ENCODE data around the gene TAPT1.
A peak's percentile ranks its signal among the peaks of the same experiment; 100 is the strongest.

Gene TAPT1

GRCh38 chr4:16248605-16249004 is 22.3 kb upstream of the TAPT1 start:
- no peak for DNase-seq (ENCODE audit: low spot score)

GRCh38 chr4:16245241-16245640 is 19.0 kb upstream of the TAPT1 start:
- no peak for DNase-seq (ENCODE audit: low spot score)

DNA sequence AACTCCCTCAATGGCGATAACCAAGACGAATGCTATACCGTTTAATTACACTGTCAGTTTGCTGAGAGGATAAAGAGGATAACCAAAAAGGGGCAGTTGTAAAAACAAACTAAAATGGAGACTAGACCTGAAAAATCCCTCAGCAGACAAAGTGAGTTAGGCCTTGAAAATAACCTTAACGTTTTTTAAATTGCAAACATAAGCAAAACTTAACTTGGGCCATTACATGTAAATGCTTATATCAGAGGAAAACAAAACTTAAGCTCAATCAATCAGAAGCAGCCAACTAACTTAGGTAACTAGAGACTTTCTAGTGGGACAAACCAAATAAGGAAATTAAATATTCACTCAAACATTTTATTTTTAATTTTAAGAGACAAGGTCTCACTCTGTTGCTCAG is 17.0 kb upstream of the TAPT1 start:
- DNase-seq (ENCODE audit: low spot score): no peak

- DNase-seq (ENCODE audit: low spot score): no peak
These were observed 14.0 kb upstream of the TAPT1 start for GRCh38 chr4:16240300-16240699.

GRCh38 chr4:16239086-16239485 is 12.8 kb upstream of the TAPT1 start:
- DNase-seq (ENCODE audit: low spot score): no peak

DNA sequence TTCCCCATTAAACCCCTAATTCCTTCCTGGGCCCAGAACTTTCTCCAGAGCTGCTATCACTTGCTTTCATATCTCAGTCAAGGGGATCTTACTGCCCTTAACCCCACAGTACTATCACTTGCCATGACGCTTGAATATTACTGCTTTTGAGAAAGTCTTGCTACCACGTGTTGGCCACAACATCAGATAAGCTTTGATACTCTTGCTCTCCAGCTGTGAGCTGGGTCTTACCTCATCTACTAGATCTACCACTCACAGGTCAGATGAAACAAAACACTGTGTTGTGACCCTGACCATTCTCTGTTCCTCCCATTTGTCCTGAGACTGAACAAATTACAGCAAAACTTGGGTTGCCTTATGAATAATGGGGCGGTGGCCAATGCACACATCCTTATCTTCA is 12.1 kb upstream of the TAPT1 start:
- no peak for DNase-seq (ENCODE audit: low spot score)

DNA sequence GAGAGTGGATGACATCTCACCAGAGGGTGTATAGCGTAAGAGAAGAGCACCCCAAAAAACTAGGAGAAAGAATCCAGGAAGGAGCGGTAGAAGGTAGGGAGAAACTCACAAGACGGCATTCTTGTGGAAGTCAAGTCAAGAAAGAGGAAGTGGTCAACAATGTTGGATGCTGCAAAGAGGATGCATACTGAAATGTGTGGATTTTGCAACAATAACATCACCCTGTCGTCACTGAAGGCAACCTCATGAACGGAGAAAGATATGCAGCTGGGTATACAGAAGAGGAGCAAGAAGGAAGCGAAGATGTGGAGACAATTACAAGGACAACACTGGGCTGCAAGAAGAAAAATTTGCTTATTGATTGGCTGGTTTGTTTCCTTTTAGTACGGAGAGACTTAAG is 11.4 kb upstream of the TAPT1 start:
- peak; percentile 48 for DNase-seq (ENCODE audit: low spot score)

DNA sequence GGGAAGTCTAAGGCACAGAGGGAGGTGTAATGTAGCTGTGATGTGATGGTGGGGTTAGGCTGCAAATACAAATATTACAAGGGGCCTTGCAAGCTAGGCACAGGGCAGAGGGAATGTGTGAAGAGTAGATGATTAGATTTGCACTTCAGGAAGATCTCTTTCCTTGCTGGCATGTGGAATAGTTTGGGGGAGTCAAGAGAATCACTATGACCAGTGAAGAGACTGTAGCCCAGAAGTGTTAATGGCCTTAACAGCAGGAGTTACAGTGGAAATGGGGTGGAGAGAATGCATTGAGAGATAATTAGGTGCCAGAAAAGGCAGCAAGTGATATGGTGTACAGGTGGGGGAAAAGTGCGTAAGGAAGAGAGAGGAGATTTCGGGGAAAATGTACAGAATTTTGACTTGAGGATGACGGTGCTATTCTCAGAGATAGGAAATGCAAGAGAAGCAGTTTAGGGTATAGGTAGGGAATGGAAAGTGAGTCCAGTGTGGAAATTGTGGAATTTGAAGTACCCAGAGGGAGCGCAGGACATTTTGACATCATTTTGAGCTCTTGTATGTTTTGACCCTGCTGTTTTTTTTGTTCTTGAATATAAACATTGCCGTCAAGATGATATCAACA is 10.2 kb upstream of the TAPT1 start:
- DNase-seq (ENCODE audit: low spot score): no peak

GRCh38 chr4:16235209-16235608 is 8.9 kb upstream of the TAPT1 start:
- no peak for DNase-seq (ENCODE audit: low spot score)

- DNase-seq (ENCODE audit: low spot score): no peak
These were observed 7.4 kb upstream of the TAPT1 start for GRCh38 chr4:16233569-16234177.

DNA sequence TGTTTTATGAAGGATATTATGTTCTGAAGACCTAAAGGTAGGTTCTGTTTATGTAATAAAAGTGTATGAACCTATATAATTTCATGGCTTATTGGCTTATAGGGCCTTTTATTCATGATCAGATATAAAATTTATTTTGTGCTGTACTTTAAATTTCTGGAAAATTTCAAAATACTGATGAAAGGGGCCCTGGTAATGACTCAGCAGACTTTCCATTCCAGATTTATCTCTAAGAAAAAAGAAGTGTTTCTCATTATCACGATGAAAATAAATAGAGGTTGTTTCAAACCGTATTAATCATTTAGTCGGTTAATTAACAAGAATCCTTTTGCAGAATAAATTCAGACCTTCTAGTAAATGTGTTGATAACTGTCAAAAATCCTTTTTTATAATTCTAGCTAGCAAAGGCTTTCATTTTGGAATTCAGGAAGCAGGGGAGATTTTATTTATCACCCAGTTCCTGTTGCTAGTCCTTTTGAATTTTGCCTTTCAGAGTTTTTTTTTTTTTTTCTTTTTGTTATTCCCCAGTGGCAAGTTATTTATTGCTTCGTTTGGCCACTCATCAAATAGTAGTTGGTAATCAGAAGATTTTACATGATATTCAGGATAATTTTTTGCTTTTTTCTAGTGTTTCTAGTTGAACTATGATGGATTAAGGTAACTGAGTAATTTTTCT is 5.4 kb upstream of the TAPT1 start:
- DNase-seq (ENCODE audit: low spot score): peak; percentile 36

- DNase-seq (ENCODE audit: low spot score): no peak
These were observed 4.0 kb upstream of the TAPT1 start for GRCh38 chr4:16230308-16230707.

- DNase-seq (ENCODE audit: low spot score): no peak
These were observed 3.3 kb upstream of the TAPT1 start for GRCh38 chr4:16229604-16230003.

GRCh38 chr4:16227462-16227868 is 1.2 kb upstream of the TAPT1 start:
- DNase-seq (ENCODE audit: low spot score): peak; percentile 54

DNA sequence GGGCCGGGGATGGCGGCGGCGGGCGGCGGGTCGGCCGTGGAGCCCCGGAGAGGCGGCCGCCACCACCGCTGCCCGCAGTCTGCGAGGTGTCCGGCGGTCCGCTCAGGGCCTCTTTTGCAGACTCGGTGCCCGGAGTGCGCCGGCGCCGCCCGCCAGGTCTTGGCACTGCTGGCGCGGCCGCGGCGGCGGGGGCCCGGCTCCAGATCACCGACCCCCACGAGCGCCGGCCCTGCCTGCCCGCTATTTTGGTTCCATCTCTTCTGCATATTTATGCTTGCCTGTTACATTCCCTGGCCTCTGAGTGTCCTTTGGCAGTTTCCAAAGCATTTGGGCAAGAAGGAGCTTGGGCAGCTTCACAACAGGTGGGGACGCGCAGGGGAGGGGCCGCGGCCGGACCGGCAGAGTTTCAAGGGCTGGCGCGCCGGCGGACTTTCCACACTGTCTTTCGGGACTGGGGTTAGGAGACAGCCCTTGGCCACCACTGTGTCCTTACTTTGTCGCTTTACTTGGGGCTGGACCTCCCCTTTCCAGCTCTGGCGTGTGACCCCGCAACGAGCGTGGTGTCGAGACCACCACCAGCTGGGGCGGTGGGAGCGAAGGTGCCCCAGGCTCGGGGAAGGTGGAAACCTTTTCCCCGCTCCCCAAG is 668 bp upstream of the TAPT1 start:
- peak; percentile 55 for DNase-seq (ENCODE audit: low spot score)

GRCh38 chr4:16225167-16225862 is 956 bp downstream of the TAPT1 start:
- DNase-seq (ENCODE audit: low spot score): no peak

DNA sequence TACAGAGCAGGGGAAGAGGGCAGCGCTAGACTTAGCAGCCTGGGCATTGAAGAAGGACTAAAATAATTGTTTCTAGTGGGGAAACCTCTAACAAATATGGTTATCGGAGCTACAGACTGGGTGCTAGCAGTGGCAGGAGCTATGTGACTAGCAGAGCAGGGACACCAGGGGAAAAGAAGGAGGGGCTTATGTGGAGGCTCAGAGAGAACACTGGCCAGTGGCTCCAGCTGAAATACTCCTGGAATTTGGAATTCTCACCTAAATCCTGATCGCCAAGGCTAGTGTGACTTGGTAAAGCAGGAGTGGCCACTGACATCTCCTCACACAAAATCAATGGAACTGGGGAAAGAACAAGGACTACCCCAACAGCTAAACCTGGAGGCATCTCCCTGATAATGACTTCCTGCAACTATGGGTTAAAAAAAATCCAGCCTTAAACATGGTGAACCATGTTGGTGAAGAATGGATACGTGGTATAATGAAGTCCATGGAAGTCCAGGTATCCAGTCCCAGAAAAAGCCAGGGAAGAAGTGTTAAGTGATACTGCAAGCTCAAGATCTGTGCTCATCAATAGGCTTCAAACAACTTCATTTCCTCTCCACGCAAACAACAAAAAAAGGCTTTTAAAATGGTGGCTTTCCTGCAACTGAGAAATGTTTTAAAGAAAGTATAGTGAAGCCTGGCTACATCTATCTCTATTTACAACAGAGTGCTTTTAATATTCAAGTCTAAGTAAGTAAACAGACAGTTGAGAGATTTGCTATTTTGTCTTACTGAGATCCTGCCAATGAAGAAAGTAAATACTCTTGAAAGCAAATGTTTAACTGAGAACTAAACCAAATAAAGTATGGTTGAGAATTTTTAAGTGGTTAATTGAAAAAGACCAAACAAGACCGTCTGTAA is 1.8 kb downstream of the TAPT1 start:
- DNase-seq (ENCODE audit: low spot score): no peak

- no peak for DNase-seq (ENCODE audit: low spot score)
These were observed 3.2 kb downstream of the TAPT1 start for GRCh38 chr4:16222957-16223527.

- DNase-seq (ENCODE audit: low spot score): no peak
These were observed 7.3 kb downstream of the TAPT1 start for GRCh38 chr4:16218950-16219349.

DNA sequence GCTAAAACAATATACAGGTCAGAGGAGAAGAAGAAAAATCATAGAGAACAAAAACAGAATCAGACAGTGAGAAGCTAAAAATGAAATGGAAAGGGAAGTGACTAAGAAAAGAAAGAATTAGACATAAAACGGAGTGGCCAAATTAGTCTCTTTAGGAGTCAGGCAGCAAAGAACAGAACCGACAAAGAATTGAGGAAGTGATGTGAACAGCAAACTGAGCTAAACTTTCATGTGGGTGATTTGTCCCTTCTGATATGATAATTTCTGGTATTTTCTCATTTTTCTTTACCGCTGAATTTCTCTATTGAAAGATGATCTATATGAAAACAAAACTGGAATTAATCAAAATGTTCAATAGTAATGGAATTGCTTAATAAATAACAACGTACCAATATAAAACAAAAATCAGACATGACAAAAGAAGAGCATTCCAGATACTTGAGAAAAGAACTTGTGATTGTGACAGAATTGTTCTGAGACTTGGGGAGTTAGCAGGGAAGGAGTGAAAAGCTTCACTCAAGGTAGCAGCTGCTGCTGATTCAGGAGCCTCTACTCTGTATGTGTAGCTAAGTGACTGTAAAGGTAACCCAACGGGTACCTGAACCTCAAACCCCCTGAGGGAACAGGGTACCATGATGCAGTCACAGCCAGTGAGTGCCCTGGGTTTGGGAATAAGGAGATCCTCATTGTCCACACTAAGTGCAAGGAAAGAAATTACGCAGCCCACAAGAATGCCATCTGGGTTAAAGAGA is 8.8 kb downstream of the TAPT1 start:
- no peak for DNase-seq (ENCODE audit: low spot score)

Data from globus pallidus (tissue), 1 donor.